OCI-LY3 (cell line): ENCODE data around the gene PIMREG.

ENCODE experiments used
- H2AFZ ChIP-seq: fragments of 200-600, 300-600 bp; shearing (Covaris generic); 2 replicates; pipeline ENCODE4 v1.6.0; 2014; ENCODE audit warnings: antibody characterized with exemption, low read depth, low read length
- H3K27ac ChIP-seq: fragments of 200-600, 300-600 bp; sonication (generic); 2 replicates; pipeline ENCODE4 v1.5.1; 2014; ENCODE audit warnings: mild to moderate bottlenecking, low read length, moderate library complexity, mixed read lengths
- H3K27me3 ChIP-seq: fragments of 200-600, 300-600 bp; sonication (generic); 2 replicates; pipeline ENCODE4 v1.6.1; 2014; ENCODE audit warnings: low read depth, low read length, mixed read lengths
- H3K36me3 ChIP-seq: fragments of 200-600, 300-600 bp; sonication (generic); replicated peaks from 2 replicates; pipeline ENCODE3; 2014; ENCODE audit warnings: low read depth, low read length, mixed read lengths
- H3K4me1 ChIP-seq: fragments of 300-600, 200-600 bp; sonication (generic); 2 replicates; pipeline ENCODE4 v1.6.1; 2014; ENCODE audit warnings: low read length, mixed read lengths
- H3K4me2 ChIP-seq: fragments of 200-600, 300-600 bp; sonication (generic); 2 replicates; pipeline ENCODE4 v1.6.1; 2014; ENCODE audit warnings: low read length, mixed read lengths
- H3K4me3 ChIP-seq: fragments of 300-600, 200-600 bp; sonication (generic); 2 replicates; pipeline ENCODE4 v1.5.1; 2014; ENCODE audit warnings: antibody characterized with exemption, mild to moderate bottlenecking, low read length, moderate library complexity
- H3K79me2 ChIP-seq: fragments of 300-600, 200-600 bp; shearing (Covaris generic); 2 replicates; pipeline ENCODE4 v1.6.1; 2014; ENCODE audit warnings: mild to moderate bottlenecking, low read length, mixed read lengths
- H3K9ac ChIP-seq: fragments of 300-600, 200-600 bp; shearing (Covaris generic); 2 replicates; pipeline ENCODE4 v1.6.0; 2014; ENCODE audit warnings: mild to moderate bottlenecking, low read length, moderate library complexity
- H3K9me3 ChIP-seq: fragments of 200-600, 300-600 bp; shearing (Covaris generic); 2 replicates; pipeline ENCODE4 v1.6.1; 2014; ENCODE audit warnings: low read length, mixed read lengths; ENCODE audit not compliant: insufficient read depth
- H4K20me1 ChIP-seq: fragments of 200-600, 300-600 bp; sonication (generic); 2 replicates; pipeline ENCODE4 v1.6.1; 2016; ENCODE audit warnings: low read length, mixed read lengths; ENCODE audit not compliant: insufficient read depth
- EZH2phosphoT487 ChIP-seq: fragments of 200-600 bp; shearing (Covaris generic); IDR thresholded peaks from 2 replicates; pipeline ENCODE4 v1.6.1; 2018; ENCODE audit warnings: antibody characterized with exemption, mixed run types, low read depth
- TF ChIP-seq, protein P1 (sequence below): fragments of 200-600, 300-600 bp; sonication (generic); IDR thresholded peaks from 2 replicates; pipeline ENCODE4 v1.5.1; 2014; ENCODE audit warnings: antibody characterized with exemption, low read length, low read depth

The PIMREG gene

DNA sequence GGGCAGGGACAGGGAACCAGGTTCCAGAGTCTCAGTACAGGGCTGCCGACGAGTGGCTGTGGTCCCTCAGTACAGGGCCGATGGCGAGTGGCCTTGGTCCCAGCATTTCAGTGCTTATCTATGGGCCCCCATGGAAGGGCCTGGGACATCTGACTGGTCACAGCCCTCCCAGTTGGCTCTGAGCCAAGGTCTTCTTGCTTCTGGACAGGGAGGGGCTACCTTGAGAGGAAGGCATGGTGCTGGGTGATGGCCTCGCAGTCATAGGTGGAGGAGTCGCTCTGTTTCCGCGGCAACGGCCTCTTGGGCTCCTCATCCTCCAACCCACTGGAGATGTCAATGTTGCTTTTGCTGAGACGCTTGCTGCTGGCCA is 32.5 kb downstream of the PIMREG start:
- TF ChIP-seq, protein P1, sequence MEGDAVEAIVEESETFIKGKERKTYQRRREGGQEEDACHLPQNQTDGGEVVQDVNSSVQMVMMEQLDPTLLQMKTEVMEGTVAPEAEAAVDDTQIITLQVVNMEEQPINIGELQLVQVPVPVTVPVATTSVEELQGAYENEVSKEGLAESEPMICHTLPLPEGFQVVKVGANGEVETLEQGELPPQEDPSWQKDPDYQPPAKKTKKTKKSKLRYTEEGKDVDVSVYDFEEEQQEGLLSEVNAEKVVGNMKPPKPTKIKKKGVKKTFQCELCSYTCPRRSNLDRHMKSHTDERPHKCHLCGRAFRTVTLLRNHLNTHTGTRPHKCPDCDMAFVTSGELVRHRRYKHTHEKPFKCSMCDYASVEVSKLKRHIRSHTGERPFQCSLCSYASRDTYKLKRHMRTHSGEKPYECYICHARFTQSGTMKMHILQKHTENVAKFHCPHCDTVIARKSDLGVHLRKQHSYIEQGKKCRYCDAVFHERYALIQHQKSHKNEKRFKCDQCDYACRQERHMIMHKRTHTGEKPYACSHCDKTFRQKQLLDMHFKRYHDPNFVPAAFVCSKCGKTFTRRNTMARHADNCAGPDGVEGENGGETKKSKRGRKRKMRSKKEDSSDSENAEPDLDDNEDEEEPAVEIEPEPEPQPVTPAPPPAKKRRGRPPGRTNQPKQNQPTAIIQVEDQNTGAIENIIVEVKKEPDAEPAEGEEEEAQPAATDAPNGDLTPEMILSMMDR: no peak
- no peak for TF ChIP-seq EZH2phosphoT487

DNA sequence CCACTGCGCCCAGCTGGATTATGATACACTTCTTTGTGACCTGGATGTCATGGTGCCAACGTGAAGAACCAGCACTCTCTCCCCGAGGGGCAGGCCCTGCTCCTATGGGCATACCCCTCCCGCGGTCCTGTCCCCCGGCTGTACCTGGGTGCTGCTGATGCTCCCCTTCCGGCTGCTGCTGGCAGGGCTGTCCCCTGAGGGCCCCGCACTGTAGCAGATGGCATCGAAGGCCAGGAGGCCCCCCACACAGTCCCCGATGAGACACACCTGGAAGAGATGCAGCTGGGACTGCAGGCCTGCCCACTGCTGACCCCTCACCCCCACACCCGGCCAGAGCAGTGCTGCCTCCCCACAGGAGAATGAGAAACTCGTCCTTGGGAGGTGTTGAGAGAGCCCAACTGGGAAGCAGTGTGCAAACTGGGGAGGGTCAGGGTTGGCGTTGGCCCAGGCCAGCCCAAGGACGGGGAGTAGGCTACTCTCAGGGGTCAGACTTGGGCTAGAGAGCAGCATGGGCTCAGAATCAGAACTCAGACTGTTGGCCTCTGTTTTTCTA is 33.7 kb downstream of the PIMREG start:
- H2AFZ ChIP-seq: no peak overlapping the region
- H3K4me3 ChIP-seq: no peak overlapping the region
- no peak overlapping the region for H3K9ac ChIP-seq
- TF ChIP-seq EZH2phosphoT487: no peak
- TF ChIP-seq, protein P1: no peak
- H3K4me2 ChIP-seq: no peak overlapping the region
- no peaks in the 10 kb centered on the region for H3K36me3 ChIP-seq
- no peaks in the 10 kb centered on the region; the same call in 1 of the 2 replicates for H3K27me3 ChIP-seq
- H4K20me1 ChIP-seq: no peaks in the 10 kb centered on the region
- H3K4me1 ChIP-seq: no peaks in the 10 kb centered on the region
- H3K79me2 ChIP-seq: no peaks in the 10 kb centered on the region
- no peak overlapping the region for H3K27ac ChIP-seq
- no peaks in the 10 kb centered on the region for H3K9me3 ChIP-seq

More for the DNA sequence above, 32.5 kb downstream of the PIMREG start:
- Histone ChIP-seq H3K27ac (no peak overlapping the region), H3K79me2 (no peaks in the 10 kb centered on the region), H4K20me1 (no peaks in the 10 kb centered on the region), H3K4me3 (no peak overlapping the region), H3K4me1 (no peaks in the 10 kb centered on the region), H3K9me3 (no peaks in the 10 kb centered on the region), H2AFZ (no peak overlapping the region), H3K27me3 (no peaks in the 10 kb centered on the region), H3K9ac (no peak overlapping the region), H3K36me3 (no peaks in the 10 kb centered on the region), H3K4me2 (no peak overlapping the region)

DNA sequence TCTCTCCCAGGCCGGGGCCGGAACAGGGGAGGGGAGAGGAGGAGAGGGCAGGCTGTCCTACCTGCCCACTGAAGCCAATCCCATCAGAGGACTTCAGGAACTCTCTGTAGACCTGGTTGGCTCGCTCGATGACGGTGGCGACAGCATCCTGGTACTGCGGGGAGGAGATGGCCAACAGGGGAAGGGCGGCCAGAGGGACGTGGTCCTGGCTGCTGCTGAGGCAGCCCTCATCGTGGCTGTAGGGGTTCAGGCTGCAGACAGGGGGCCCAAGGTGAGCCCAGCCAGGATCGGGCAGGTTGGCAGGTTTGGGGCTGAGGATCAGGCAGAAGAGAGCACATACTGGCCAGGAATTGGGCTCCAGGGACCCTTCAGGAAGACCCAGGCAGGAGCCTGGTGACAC is 34.2 kb downstream of the PIMREG start:
- no peak for TF ChIP-seq EZH2phosphoT487
- TF ChIP-seq, protein P1: no peak

DNA sequence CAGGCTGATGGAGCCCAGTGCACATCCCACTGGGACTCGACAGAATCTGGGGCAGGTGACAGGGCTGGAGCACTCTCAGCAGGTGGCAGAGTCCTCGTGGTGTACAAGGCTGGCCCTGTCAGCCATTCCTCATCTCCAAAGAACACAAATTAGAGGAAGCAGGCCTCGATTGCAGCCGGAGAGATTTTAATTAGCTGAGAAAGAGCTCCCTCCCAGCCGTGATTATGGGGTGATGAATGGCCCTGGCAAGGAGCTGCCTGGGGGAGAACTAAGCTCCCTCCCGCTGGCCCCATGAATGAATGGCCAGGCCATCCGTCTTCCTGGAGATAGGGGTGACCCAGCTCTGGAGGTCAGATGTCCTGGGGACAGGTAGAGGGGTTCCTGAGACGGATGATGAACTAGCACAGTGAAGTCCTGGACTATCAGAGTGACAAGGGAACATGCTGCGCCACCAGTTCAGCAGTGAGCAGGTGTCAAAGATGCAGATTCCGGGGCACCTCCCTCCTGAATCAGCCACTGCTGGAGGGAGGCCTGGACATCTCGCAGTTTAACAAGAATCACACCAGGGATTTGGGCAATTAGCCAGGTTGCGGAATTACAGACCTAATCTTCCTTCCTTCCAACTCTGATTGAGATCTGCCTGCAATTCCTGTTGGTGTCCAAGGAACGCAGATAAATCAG is 35.5 kb downstream of the PIMREG start:
- Histone ChIP-seq H3K27ac (no peak overlapping the region), H3K4me3 (no peak overlapping the region), H4K20me1 (no peaks in the 10 kb centered on the region), H3K79me2 (no peaks in the 10 kb centered on the region), H3K9ac (no peak overlapping the region), H3K36me3 (no peaks in the 10 kb centered on the region), H2AFZ (no peak overlapping the region), H3K27me3 (no peaks in the 10 kb centered on the region; the same call in 1 of the 2 replicates), H3K4me1 (no peaks in the 10 kb centered on the region), H3K4me2 (no peak overlapping the region), H3K9me3 (no peaks in the 10 kb centered on the region)
- no peak for TF ChIP-seq EZH2phosphoT487

More for the DNA sequence above, 34.2 kb downstream of the PIMREG start:
- no peaks in the 10 kb centered on the region for H4K20me1 ChIP-seq
- H3K79me2 ChIP-seq: no peaks in the 10 kb centered on the region
- no peaks in the 10 kb centered on the region for H3K9me3 ChIP-seq
- no peak overlapping the region for H3K4me2 ChIP-seq
- no peak overlapping the region for H3K4me3 ChIP-seq
- no peak overlapping the region for H3K9ac ChIP-seq
- H3K27me3 ChIP-seq: no peaks in the 10 kb centered on the region; the same call in 1 of the 2 replicates
- H2AFZ ChIP-seq: no peak overlapping the region
- H3K27ac ChIP-seq: no peak overlapping the region
- H3K4me1 ChIP-seq: no peaks in the 10 kb centered on the region
- H3K36me3 ChIP-seq: no peaks in the 10 kb centered on the region
